NCI-H460 (cell line): Measurements from ENCODE around the gene FAAP100. TPM values are rescaled to one million over a fixed set of nuclear protein-coding genes. Genes with fewer than 3 reads are reported as not detected.

Source experiments
- DNase-seq: peaks from one replicate; pipeline ENCODE4 v3.0.0-alpha.2; 2016; ENCODE audit warnings: low read depth; ENCODE audit errors: extremely low read depth
- total RNA-seq: library from RNA; depleted of rRNA; stranded (reverse); fragments of >200 nt; shearing (Covaris generic); gene quantifications from 2 replicates; pipeline ENCODE4 v1.2.3, GENCODE V29; 2014

FAAP100 gene
- total RNA-seq, 1 experiment from 2014 or later = 15.4 TPM

- no peak for DNase-seq
These were observed 37.7 kb downstream of the FAAP100 start for GRCh38 chr17:81514489-81514738.

GRCh38 chr17:81513753-81514488, 38.2 kb downstream of the FAAP100 start:
- no peak for DNase-seq

GRCh38 chr17:81513372-81513752, 38.8 kb downstream of the FAAP100 start:
- DNase-seq = no peak

GRCh38 chr17:81512562-81513371, 39.4 kb downstream of the FAAP100 start, which contains the start of gene ACTG1:
TSS of gene ACTG1 (minus strand) at chr17:81512799. CDS start at chr17:81512354, 445 bp downstream.
- peak; percentile 92 for DNase-seq

- DNase-seq = no peak
These were observed 40.2 kb downstream of the FAAP100 start for GRCh38 chr17:81511804-81512561.

GRCh38 chr17:81511554-81511803, 40.7 kb downstream of the FAAP100 start:
- DNase-seq = no peak

GRCh38 chr17:81510785-81511553, 41.2 kb downstream of the FAAP100 start:
- no peak for DNase-seq

GRCh38 chr17:81509972-81510784, 42.0 kb downstream of the FAAP100 start:
- no peak for DNase-seq

- DNase-seq = no peak
These were observed 42.8 kb downstream of the FAAP100 start for GRCh38 chr17:81509207-81509971.

GRCh38 chr17:81508639-81509206, 43.4 kb downstream of the FAAP100 start:
- DNase-seq = no peak

- no peak for DNase-seq
These were observed 48.5 kb downstream of the FAAP100 start for GRCh38 chr17:81503619-81504018.

- DNase-seq = no peak
These were observed 49.6 kb downstream of the FAAP100 start for GRCh38 chr17:81502471-81503017.

GRCh38 chr17:81500047-81500446, 52.1 kb downstream of the FAAP100 start:
- DNase-seq = no peak

- no peak for DNase-seq
These were observed 52.6 kb downstream of the FAAP100 start for GRCh38 chr17:81499601-81499970.

GRCh38 chr17:81498953-81499600, 53.1 kb downstream of the FAAP100 start:
- no peak for DNase-seq

GRCh38 chr17:81494626-81495377, 57.4 kb downstream of the FAAP100 start:
- DNase-seq = no peak

- DNase-seq = no peak
These were observed 58.7 kb downstream of the FAAP100 start for GRCh38 chr17:81493198-81494038.
